SK-N-DZ (cell line): Measurements from ENCODE around the gene MAEL. TPM values are rescaled to one million over a fixed set of nuclear protein-coding genes. Genes with fewer than 3 reads are reported as not detected.

Experiments
- DNase-seq: peaks from one replicate; pipeline ENCODE4 v3.0.0-alpha.2; 2015; ENCODE audit warnings: low spot score
- polyA plus RNA-seq, 2 experiments: library from polyadenylated mRNA; depleted of rRNA; stranded (reverse); fragments of >200 nt; gene quantifications; 2 replicates each; pipeline ENCODE4 v1.2.3, GENCODE V29; 2014

The MAEL gene
- not detected in 2 replicates for polyA plus RNA-seq (2014; cell fraction: cytosol; rRNA removed)
- not detected in 2 replicates for polyA plus RNA-seq (2014; cell fraction: nucleus; rRNA removed)

- no peak for DNase-seq
These were observed at the start of gene MAEL for GRCh38 chr1:166988974-166989515. TSS of gene MAEL (plus strand) at chr1:166989280. CDS start at chr1:166989353, 73 bp downstream.

- no peak for DNase-seq
These were observed 49.2 kb upstream of the MAEL start for GRCh38 chr1:166939741-166940375.

GRCh38 chr1:166944186-166944967 is 44.7 kb upstream of the MAEL start:
- DNase-seq: no peak

GRCh38 chr1:166947398-166948043 is 41.6 kb upstream of the MAEL start:
- DNase-seq: no peak

- DNase-seq: no peak
These were observed 40.2 kb upstream of the MAEL start for GRCh38 chr1:166948856-166949350.

- no peak for DNase-seq
These were observed 38.9 kb upstream of the MAEL start for GRCh38 chr1:166950156-166950555.

- DNase-seq: no peak
These were observed 38.0 kb upstream of the MAEL start for GRCh38 chr1:166951050-166951449.

GRCh38 chr1:166952002-166952746 is 36.9 kb upstream of the MAEL start:
- no peak for DNase-seq

- no peak for DNase-seq
These were observed 35.6 kb upstream of the MAEL start for GRCh38 chr1:166953491-166953890.

- DNase-seq: no peak
These were observed 32.8 kb upstream of the MAEL start for GRCh38 chr1:166956057-166956850.

GRCh38 chr1:166956872-166957271 is 32.2 kb upstream of the MAEL start:
- DNase-seq: no peak

GRCh38 chr1:166960858-166961474 is 28.1 kb upstream of the MAEL start:
- no peak for DNase-seq

- DNase-seq: no peak
These were observed 19.9 kb upstream of the MAEL start for GRCh38 chr1:166969074-166969677.

GRCh38 chr1:166971252-166971651 is 17.8 kb upstream of the MAEL start:
- DNase-seq: no peak

- DNase-seq: no peak
These were observed 16.9 kb upstream of the MAEL start for GRCh38 chr1:166972193-166972592.

GRCh38 chr1:166972826-166973225 is 16.3 kb upstream of the MAEL start:
- no peak for DNase-seq

GRCh38 chr1:166974647-166975345 is 14.3 kb upstream of the MAEL start:
- no peak for DNase-seq

GRCh38 chr1:166975361-166976129 is 13.5 kb upstream of the MAEL start, which contains the start of gene ILDR2:
TSS of gene ILDR2 (minus strand) at chr1:166975540. CDS start at chr1:166975268, 272 bp downstream.
- peak; percentile 16 for DNase-seq
